Psoas muscle (tissue), 8 donors: ENCODE measurements around the gene CPD. TPM values are rescaled to one million over a fixed set of nuclear protein-coding genes. Genes with fewer than 3 reads are reported as not detected.
"Not testable (repeated sequence)": the region's sequence is repeated elsewhere in the genome, so short reads cannot be mapped to it uniquely, and the experiment has no call there.

ENCODE experiments used
- ATAC-seq, 4 donors: fragments of 200-7000 bp; cut with Tn5 transposase; one replicate each; pipeline ENCODE4 v1.9.1; 2020; ENCODE audit warnings: moderate library complexity in 3 of 4, mild to moderate bottlenecking in 2 of 4
- DNase-seq, 2 donors: peaks; one replicate each; pipeline ENCODE4 v3.0.0-alpha.2; 2020
- H3K27ac ChIP-seq: fragments of 200-600 bp; one replicate; pipeline ENCODE4 v1.8.0; 2022
- H3K27me3 ChIP-seq, 3 donors: fragments of 200-600 bp in 1 of 3; one replicate each; pipeline versions ENCODE4 v1.6.1 to v1.8.0; 2013 to 2022; ENCODE audit warnings: low read length in 2 of 3, mild to moderate bottlenecking in 2 of 3, moderate library complexity in 1 of 3; ENCODE audit not compliant: insufficient read depth in 3 of 3
- H3K36me3 ChIP-seq, 2 donors: fragments of 200-600 bp in 1 of 2; one replicate each; pipeline versions ENCODE4 v1.6.1 to v1.8.0; 2013 to 2022; ENCODE audit warnings: low read depth in 1 of 2, mild to moderate bottlenecking in 1 of 2, moderate library complexity in 1 of 2; ENCODE audit not compliant: insufficient read depth in 1 of 2
- H3K4me1 ChIP-seq: fragments of 200-600 bp; one replicate; pipeline ENCODE4 v1.8.0; 2022
- H3K4me3 ChIP-seq: fragments of 200-600 bp; one replicate; pipeline ENCODE4 v1.8.0; 2022; ENCODE audit warnings: mild to moderate bottlenecking
- H3K9me3 ChIP-seq: fragments of 200-600 bp; one replicate; pipeline ENCODE4 v1.8.0; 2022
- WGBS, 3 donors: extraction: QIAGEN DNeasy Blood & Tissue Kit; methylation state at CpG; one replicate each; pipeline versions ENCODE4 v1.1.6 to v1.1.7; 2013; 5-methylcytosine and 5-hydroxymethylcytosine counted together
- intact Hi-C, 2 donors: fragments of 100-400 bp; cut with DNase I; formaldehyde crosslinking; loops; one replicate each; pipeline versions ENCODE4 v1.11.0 to v1.14.2; 2022
- polyA plus RNA-seq, 3 donors: library from polyadenylated mRNA; stranded (reverse); fragments of 200-250 nt; gene quantifications; one replicate each; pipeline ENCODE4 v1.2.3, GENCODE V29; 2013
- total RNA-seq, 4 donors: library from RNA; stranded (reverse); fragmentation: NEBNext Ultra II Directional in 2 of 4; extraction: Animal tissue kit (Norgen Biotek cat#: 25700) in 2 of 4; gene quantifications; one replicate each; pipeline versions ENCODE4 v1.2.1 to v1.2.4, GENCODE V29; 2021 to 2023
- TF ChIP-seq, protein P1 (sequence below): fragments of 200-600 bp; IDR thresholded peaks from one replicate; pipeline ENCODE4 v1.8.0; 2022; ENCODE audit warnings: antibody characterized with exemption
- donor health status: healthy with polysubstance abuse.
- donor health status: DM: no; HTN: no; CAD: no; lungs with moderate emphysema.
- donor health status: Bipolar disorder and iron deficiency.
- donor health status: healthy.
- donor health status: DM: yes; HTN: yes; CAD: no.
- donor health status: DM: no; HTN: no; CAD: no.
- donor health status: DM: no; HTN: no; CAD: no.
- donor health status: DM: yes; HTN: yes; CAD: no.

The CPD gene
- total and polyA plus RNA-seq, 7 donors, result 5.6 to 29.3 (median 18.6) TPM

DNA sequence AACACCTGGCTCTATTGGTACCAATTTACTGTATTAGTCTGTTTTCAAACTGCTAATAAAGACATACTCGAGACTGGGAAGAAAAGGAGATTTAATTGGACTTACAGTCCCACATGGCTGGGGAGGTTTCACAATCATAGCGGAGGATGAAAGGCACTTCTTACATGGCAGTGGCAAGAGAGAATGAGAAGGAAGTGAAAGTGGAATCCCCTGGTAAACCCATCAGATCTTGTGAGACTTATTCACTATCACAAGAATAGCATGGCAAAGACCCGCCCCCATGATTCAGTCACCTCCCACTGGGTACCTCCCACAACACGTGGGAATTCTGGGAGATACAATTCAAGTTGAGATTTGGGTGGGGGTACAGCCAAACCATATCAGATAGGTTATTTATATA lies 75.9 kb downstream of the CPD start:
- Histone ChIP-seq H3K9me3 (no peaks in the 10 kb centered on the region), H3K4me1 (peaks cover 3% of the 10 kb centered on the region), H3K4me3 (no peak overlapping the region), H3K27me3 (no peaks in the 10 kb centered on the region), H3K36me3 (peaks cover 0 to 77% of the 10 kb centered on the region in 2 donors), H3K27ac (no peak overlapping the region)
- TF ChIP-seq, protein P1, sequence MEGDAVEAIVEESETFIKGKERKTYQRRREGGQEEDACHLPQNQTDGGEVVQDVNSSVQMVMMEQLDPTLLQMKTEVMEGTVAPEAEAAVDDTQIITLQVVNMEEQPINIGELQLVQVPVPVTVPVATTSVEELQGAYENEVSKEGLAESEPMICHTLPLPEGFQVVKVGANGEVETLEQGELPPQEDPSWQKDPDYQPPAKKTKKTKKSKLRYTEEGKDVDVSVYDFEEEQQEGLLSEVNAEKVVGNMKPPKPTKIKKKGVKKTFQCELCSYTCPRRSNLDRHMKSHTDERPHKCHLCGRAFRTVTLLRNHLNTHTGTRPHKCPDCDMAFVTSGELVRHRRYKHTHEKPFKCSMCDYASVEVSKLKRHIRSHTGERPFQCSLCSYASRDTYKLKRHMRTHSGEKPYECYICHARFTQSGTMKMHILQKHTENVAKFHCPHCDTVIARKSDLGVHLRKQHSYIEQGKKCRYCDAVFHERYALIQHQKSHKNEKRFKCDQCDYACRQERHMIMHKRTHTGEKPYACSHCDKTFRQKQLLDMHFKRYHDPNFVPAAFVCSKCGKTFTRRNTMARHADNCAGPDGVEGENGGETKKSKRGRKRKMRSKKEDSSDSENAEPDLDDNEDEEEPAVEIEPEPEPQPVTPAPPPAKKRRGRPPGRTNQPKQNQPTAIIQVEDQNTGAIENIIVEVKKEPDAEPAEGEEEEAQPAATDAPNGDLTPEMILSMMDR, result no peak
- ATAC-seq (peak in 2 of 4 donors; percentile 35 to 56), DNase-seq (no peak)
- intact Hi-C loops, result no loop called here
- WGBS, 3 donors, result 86 to 91% (median 91%) methylated on average over 4 of the region's 4 CpGs

DNA sequence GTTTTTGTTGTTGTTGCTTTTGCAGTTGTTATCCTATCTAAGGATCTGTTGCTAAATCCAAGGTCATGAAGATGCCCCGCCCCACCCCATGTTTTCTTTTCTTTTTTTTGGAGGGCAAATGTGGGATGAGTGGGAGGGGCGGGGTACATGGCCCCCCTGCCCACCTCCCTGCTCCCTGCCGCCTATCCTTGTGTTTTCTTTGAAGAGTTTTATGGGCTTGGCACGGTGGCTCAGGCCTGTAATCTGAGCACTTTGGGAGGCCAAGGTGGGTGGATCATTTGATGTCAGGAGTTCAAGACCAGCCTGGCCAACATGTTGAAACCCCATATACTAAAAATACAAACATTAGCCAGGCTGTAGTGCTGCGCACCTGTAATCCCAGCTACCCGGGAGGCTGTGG lies 79.6 kb downstream of the CPD start:
- TF ChIP-seq, protein P1, result no peak
- Histone ChIP-seq H3K4me1 (no peaks in the 10 kb centered on the region), H3K27me3 (no peaks in the 10 kb centered on the region), H3K36me3 (peaks cover 3 to 73% of the 10 kb centered on the region in 2 donors), H3K4me3 (no peak overlapping the region), H3K27ac (no peak overlapping the region), H3K9me3 (no peaks in the 10 kb centered on the region)
- WGBS, 3 donors, result 79 to 84% (median 83%) methylated on average over 6 of the region's 6 CpGs
- DNase-seq (no peak), ATAC-seq (no peak)
- intact Hi-C loops, result no loop called here

DNA sequence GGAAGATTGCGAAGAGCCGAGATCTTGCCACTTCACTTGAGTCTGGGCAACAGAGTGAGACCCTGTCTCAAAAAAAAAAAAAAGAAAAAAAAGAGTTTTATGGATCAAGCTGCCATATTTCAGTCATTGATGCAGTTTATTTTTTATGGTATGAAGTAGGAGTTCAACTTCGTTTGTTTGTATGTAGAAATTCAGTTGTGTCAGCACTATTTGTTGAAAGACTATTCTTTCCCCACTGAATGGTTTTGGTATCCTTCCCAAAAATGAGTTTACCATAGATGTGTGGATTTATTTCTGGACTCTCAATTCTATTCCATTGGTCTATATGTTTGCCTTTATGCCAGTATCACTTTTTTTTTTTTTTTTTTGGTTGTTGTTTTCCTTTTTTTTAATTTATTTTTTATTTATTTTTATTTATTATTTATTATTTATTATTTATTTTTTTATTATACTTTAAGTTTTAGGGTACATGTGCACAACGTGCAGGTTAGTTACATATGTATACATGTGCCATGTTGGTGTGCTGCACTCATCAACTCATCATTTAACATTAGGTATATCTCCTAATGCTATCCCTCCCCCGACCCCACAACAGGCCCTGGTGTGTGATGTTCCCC lies 80.2 kb downstream of the CPD start:
- H3K4me1 ChIP-seq, DNase-seq, H3K4me3 ChIP-seq, H3K27me3 ChIP-seq, H3K9me3 ChIP-seq, intact Hi-C loops, H3K27ac ChIP-seq, ATAC-seq: not testable (repeated sequence)
- WGBS, 3 donors, result 92 to 97% (median 93%) methylated on average over 5 of the region's 5 CpGs
- H3K36me3 ChIP-seq, result peaks cover 3 to 73% of the 10 kb centered on the region in 2 donors

DNA sequence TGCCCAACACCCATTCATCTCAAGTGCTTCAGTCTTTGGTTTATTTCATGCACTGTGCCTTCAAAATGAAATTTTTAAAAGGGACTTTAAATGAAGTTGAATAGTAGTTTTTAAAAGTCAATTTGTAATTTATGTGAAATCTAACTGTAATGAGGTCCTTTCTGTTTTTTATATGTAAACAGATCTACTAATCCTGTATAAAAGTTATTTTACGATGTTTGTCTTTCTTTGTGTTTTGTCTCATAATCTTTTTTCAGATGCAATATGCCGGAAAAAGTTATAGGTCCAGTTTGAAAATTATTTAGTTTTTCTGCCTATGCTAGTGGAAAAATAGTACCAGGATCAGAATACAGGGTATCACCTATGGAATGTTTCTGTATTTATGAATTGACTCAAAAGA lies 89.7 kb downstream of the CPD start:
- DNase-seq (no peak), ATAC-seq (no peak)
- Histone ChIP-seq H3K4me1 (no peaks in the 10 kb centered on the region), H3K27me3 (peaks cover 0 to 2% (median 0%) of the 10 kb centered on the region in 3 donors), H3K27ac (no peak overlapping the region), H3K4me3 (no peak overlapping the region), H3K36me3 (peaks cover 3 to 34% of the 10 kb centered on the region in 2 donors), H3K9me3 (no peaks in the 10 kb centered on the region)
- WGBS, 3 donors, result 96 to 99% (median 99%) methylated on average over 2 of the region's 2 CpGs
- TF ChIP-seq, protein P1, result no peak
- intact Hi-C loops, result no loop called here

DNA sequence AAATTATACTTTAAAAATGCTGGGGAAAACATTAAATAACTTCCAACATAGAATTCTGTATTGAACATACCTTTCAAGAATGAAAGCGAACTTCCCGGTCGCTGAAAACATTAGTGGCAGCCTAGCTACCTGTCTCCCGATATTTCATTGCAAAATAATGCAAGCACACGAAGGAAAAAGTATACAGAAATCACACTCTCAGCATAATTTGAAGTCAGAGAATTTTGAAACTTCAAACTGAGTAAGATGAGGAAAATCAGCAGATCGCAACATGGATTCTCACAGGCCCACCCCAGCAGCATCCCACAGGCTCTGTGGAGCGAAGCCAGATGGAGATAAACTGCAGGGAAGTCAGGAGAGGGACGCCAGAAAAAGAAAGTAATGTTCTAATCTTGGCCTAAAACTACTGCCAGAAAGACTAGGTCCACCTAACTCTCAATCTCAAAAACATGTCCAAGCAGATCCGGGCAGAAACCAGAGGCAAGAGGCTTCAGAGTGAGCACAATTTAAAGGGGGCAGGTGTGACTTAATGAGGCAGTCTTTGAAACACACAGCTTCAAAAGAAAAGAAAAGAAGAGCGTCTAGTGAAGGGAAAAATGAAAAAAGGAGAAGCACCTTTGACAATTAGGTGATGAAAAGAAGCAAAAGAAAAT lies 93.6 kb downstream of the CPD start:
- WGBS, 3 donors, result 61 to 68% (median 62%) methylated on average over 10 of the region's 10 CpGs
- TF ChIP-seq, protein P1, result no peak

More for the DNA sequence above, 93.6 kb downstream of the CPD start:
- Histone ChIP-seq H3K36me3 (no peaks in the 10 kb centered on the region), H3K4me1 (peaks cover 8% of the 10 kb centered on the region), H3K27ac (no peak overlapping the region), H3K27me3 (peaks cover 0 to 2% (median 0%) of the 10 kb centered on the region in 3 donors), H3K4me3 (no peak overlapping the region), H3K9me3 (no peaks in the 10 kb centered on the region)
- no peak for ATAC-seq
- no peak for DNase-seq
- intact Hi-C loops, result no loop called here
